Measurements from ENCODE around the gene OR1L1.

Gene OR1L1, protein sequence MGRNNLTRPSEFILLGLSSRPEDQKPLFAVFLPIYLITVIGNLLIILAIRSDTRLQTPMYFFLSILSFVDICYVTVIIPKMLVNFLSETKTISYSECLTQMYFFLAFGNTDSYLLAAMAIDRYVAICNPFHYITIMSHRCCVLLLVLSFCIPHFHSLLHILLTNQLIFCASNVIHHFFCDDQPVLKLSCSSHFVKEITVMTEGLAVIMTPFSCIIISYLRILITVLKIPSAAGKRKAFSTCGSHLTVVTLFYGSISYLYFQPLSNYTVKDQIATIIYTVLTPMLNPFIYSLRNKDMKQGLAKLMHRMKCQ

DNA sequence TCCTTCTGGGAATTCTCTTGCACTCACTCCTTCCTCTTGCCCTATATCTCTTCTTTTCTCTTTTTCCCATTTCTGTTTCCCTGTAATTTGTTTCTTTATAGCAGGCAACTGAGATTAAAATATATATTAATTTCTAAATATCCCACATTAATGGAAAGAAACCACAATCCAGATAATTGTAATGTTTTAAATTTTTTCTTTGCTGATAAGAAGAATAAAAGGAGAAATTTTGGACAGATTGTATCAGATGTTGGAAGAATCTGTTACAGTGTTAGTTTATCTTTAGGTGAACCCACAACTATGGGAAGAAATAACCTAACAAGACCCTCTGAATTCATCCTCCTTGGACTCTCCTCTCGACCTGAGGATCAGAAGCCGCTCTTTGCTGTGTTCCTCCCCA, at the start of gene OR1L1:
Gene OR1L1, plus strand, starts transcription at position 301 of the 400 bp plus-strand sequence. Its CDS starts 0 bp downstream, at position 301.
- DNase-seq (ENCODE audit: extremely low read depth in 1 of 2, low read depth in 1 of 2) = no peak

DNA sequence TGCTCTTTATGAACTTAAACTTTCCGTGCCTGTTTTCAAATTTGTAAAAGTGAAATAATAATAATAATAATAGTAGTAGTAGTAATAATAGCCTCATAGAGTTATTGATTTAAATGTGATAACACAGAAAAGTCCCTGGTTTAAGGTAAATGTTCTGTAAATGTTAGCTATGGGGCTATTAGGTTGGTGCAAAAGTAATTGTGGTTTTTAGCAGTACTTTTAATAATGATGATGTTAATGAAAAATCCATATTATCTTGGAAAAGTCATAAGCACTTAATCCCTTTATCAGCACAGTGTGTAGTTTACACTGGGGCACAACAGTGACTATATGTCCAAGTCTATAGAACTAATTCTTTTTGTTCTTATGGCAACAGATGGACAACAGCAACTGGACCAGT, 47.2 kb upstream of the OR1L1 start, which contains the start of gene OR1Q1:
Gene OR1Q1, plus strand, starts transcription at position 377 of the 400 bp plus-strand sequence. Its CDS starts 0 bp downstream, at position 377.
- DNase-seq (ENCODE audit: extremely low read depth in 1 of 2, low read depth in 1 of 2) = no peak

DNA sequence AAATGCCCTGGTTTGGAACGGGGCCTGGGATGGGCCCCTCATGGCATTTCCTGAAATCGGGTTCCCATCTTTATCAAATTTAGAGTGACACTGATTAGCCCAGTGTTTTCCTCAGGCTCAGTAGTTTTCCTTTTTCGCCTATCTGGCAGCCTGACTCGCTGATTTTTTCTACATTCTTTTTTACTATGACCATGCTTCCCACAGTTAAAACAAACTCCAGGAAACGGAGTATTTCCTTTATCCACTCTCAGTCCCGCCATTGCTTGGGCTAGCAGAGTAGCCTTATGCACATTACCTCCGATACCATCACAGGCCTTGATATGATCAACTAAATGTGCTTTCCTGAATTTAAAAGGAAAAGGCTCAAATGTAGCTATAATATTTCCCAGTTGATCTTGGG, 41.5 kb upstream of the OR1L1 start:
- no peak for DNase-seq (ENCODE audit: extremely low read depth in 1 of 2, low read depth in 1 of 2)

DNA sequence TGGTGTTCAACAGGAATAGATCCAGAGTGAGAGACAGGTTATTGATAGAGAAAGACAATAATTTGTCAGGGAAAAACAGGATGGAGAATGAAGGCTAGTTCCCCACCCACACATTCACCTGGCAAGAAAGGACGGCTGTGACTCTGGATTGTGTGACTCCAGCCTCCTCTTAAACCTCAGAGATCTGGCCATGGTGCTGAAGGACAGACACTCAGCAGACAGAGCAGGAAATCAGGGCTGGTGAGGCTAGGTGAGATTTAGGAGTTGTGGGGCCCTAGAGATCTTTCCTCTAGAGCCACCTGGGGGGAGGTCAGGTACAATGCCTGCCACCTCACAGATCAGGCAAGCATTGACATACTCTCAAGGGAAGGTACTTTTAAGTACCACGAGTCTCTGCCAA, 19.3 kb upstream of the OR1L1 start:
- no peak for DNase-seq (ENCODE audit: extremely low read depth in 1 of 2, low read depth in 1 of 2)

DNA sequence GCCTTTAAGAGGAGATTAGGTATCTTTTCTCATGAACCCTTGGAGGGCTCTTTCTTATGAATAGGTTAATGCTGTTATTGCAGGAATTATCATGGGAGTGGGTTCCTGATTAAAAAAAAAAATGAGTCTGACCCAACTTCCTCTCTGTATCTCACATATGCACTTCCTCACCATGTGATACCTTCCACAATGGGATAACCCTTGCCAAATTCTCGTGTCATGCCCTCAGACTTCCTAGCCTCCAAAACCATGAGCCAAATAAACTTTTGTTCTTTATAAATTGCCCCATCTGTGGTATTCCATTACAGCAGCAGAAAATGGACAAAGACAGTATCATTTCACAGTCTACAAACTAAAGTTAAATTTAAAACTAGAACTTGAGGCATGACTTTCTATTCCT, 5.1 kb upstream of the OR1L1 start:
- DNase-seq (ENCODE audit: extremely low read depth in 1 of 2, low read depth in 1 of 2) = no peak

DNA sequence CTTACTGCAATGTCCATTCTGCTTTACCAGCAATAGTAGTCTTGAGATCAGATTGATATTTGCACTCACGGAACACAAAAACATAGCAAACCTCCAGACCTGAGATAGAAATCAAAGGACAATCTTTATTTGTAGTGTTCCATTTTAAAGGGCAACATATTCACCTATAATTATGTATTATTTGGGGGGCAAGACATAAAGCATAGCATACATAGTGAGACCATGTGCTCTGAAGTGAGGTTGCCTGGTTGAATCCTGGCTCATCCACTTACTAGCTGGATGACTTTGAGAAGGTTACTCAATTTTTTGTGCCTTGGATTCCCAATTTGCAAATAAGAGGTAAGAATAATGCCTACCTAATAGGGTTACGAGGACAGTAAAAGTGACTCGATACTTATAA, 4.0 kb upstream of the OR1L1 start, which contains the start of gene OR1B1:
Gene OR1B1, minus strand, starts transcription at position 101 of the 400 bp plus-strand sequence.
- no peak for DNase-seq (ENCODE audit: extremely low read depth in 1 of 2, low read depth in 1 of 2)

DNA sequence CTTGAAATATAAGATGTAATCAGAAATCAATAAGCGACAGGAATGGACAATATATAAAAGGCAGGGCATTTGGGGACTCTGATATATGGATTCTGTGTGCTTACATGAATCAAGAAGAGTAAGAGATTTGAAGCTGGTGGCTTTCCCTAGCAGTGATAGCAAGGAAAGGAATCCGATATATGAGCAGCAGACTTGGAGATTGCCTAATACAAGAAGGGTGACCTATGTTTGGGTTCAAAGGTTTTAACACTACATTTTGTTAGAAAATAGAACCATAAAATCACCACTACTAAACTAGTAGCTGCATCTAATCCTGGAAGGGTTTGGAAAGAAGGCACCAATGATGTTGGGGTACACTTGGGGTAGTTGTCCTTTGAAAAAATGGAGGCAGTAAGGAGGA, 11.0 kb downstream of the OR1L1 start:
- no peak for DNase-seq (ENCODE audit: extremely low read depth in 1 of 2, low read depth in 1 of 2)

DNA sequence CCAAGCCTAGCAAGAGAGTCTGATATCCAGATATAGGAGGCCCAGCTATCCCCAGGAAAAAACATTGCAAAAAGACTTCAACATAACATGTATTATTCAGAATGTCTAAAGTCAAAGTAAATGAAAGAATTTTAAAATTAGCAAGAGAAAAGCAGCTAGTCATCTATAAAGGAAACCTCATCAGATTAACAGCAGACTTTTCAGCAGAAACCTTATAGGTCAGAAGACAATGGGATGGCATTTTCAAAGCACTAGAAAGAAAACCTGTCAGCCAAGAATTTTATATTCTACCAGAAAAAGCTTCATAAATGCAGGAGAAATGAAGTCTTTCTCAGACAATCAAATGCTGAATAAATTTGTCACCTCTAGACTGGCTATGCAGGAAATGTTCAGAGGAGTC, 23.3 kb downstream of the OR1L1 start:
- no peak for DNase-seq (ENCODE audit: extremely low read depth in 1 of 2, low read depth in 1 of 2)

DNA sequence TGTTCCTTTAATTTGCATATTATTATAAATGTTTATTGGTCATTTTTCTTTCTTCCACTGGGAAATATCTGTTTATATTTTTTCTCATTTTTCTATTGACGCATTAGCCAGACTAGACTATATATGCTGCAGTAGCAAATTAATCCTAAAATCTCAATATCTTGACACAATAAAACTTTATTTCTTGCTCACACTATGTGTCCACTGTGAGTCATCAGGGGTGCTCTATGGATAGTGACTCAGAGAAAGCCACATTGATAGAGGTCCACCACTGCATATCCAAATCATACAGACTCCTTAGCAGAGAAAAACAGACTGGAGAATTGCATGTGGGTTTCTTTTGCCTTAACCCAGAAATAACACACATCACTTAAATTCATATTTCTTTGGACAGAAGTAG, 34.2 kb downstream of the OR1L1 start:
- DNase-seq (ENCODE audit: extremely low read depth in 1 of 2, low read depth in 1 of 2) = no peak

All from stimulated activated CD8-positive, alpha-beta memory T cell treated with anti-CD3 and anti-CD28 coated beads, Interleukin-7, amount 100 ng/mL, for 48 hours (primary cell).